SU-DHL-6 (cell line): ENCODE measurements around the gene NXPH3.

ENCODE experiments used
- H2AFZ ChIP-seq: fragments of 200-600 bp; sonication (generic); 2 replicates; pipeline ENCODE4 v1.6.1; 2014; ENCODE audit warnings: low read depth, mild to moderate bottlenecking, moderate library complexity, mixed read lengths, antibody characterized with exemption, low read length; ENCODE audit not compliant: severe bottlenecking
- H3F3A ChIP-seq: fragments of 200-600 bp; shearing (Covaris generic); 2 replicates; pipeline ENCODE4 v1.6.0; 2016; ENCODE audit warnings: antibody characterized with exemption, mild to moderate bottlenecking; ENCODE audit not compliant: insufficient read depth
- H3K27ac ChIP-seq: fragments of 200-600 bp; sonication (generic); 2 replicates; pipeline ENCODE4 v1.5.1; 2016; ENCODE audit warnings: low read depth, mild to moderate bottlenecking, low read length, moderate library complexity, mixed read lengths
- H3K27me3 ChIP-seq: fragments of 200-600 bp; sonication (generic), shearing (Covaris generic); 2 replicates; pipeline ENCODE4 v1.6.0; 2014; ENCODE audit warnings: mild to moderate bottlenecking, low read length
- H3K36me3 ChIP-seq: fragments of 200-600 bp; sonication (generic); 2 replicates; pipeline ENCODE4 v1.6.1; 2014; ENCODE audit warnings: mild to moderate bottlenecking, low read length, mixed read lengths
- H3K4me2 ChIP-seq: fragments of 300-600, 200-600 bp; shearing (Covaris generic), sonication (generic); 2 replicates; pipeline ENCODE4 v1.6.0; 2014; ENCODE audit warnings: low read length, low read depth, mild to moderate bottlenecking; ENCODE audit not compliant: poor library complexity, severe bottlenecking
- H3K4me3 ChIP-seq: fragments of 200-600 bp; sonication (generic); 2 replicates; pipeline ENCODE4 v1.5.1; 2014; ENCODE audit warnings: antibody characterized with exemption, low read length, mild to moderate bottlenecking, mixed read lengths; ENCODE audit not compliant: insufficient read depth, poor library complexity, severe bottlenecking
- H3K79me2 ChIP-seq: fragments of 200-600 bp; sonication (generic); 2 replicates; pipeline ENCODE4 v1.6.1; 2014; ENCODE audit warnings: mild to moderate bottlenecking, low read length, moderate library complexity; ENCODE audit not compliant: insufficient read depth
- H3K9ac ChIP-seq: fragments of 200-600 bp; sonication (generic); 2 replicates; pipeline ENCODE4 v1.7.0; 2014; ENCODE audit warnings: mild to moderate bottlenecking, low read length
- H3K9me2 ChIP-seq: fragments of 200-600 bp; sonication (generic); replicated peaks from 2 replicates; pipeline ENCODE4 v1.6.1; 2014; ENCODE audit warnings: low read length; ENCODE audit not compliant: insufficient read depth
- H3K9me3 ChIP-seq: fragments of 200-600 bp; sonication (generic); 2 replicates; pipeline ENCODE4 v1.6.1; 2014; ENCODE audit warnings: low read length, mixed read lengths; ENCODE audit not compliant: insufficient read depth
- H4K20me1 ChIP-seq: fragments of 200-600 bp; sonication (generic); 2 replicates; pipeline ENCODE4 v1.6.1; 2014; ENCODE audit warnings: low read depth, mild to moderate bottlenecking, antibody characterized with exemption, low read length, moderate library complexity, mixed read lengths
- EZH2phosphoT487 ChIP-seq: fragments of 200-600 bp; sonication (generic), shearing (Covaris generic); conservative IDR thresholded peaks from 2 replicates; pipeline ENCODE4 v1.6.1; 2018; ENCODE audit warnings: mild to moderate bottlenecking, antibody characterized with exemption, low read length, moderate library complexity, mixed read lengths
- TF ChIP-seq, protein P1 (sequence below): fragments of 200-600 bp; sonication (generic); IDR thresholded peaks from one replicate; pipeline ENCODE4 v1.5.1; 2017; ENCODE audit warnings: antibody characterized with exemption, mild to moderate bottlenecking, low read length, moderate library complexity; ENCODE audit not compliant: insufficient read depth, poor library complexity, severe bottlenecking

NXPH3 gene

DNA sequence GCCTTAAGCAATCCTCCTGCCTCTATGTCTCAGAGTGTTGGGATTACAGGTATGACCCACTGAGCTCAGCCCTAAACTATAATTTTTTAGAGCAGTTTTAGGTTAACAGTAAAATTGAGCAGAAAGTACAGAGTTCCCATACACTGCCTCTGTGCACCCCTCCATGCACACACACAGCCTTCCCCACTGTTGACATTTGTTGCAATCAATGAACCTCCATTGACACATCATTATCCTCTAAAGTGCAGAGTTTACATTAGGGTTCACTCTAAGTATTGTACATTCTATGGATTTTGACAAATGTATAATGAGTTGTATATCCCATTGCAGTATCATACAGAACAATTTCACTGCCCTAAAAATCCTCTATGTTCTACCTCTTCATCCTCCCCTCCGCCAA lies 45.6 kb upstream of the NXPH3 start:
- Histone ChIP-seq H3K9me3 (no peaks in the 10 kb centered on the region), H3K27me3 (no peaks in the 10 kb centered on the region), H3K9me2 (no peaks in the 10 kb centered on the region), H3K4me3 (no peak overlapping the region), H3F3A (no peaks in the 10 kb centered on the region), H4K20me1 (no peaks in the 10 kb centered on the region), H3K9ac (no peak overlapping the region), H3K4me2 (no peak overlapping the region), H3K36me3 (no peaks in the 10 kb centered on the region), H3K79me2 (no peaks in the 10 kb centered on the region), H2AFZ (no peak overlapping the region), H3K27ac (no peak overlapping the region)
- TF ChIP-seq, protein P1, sequence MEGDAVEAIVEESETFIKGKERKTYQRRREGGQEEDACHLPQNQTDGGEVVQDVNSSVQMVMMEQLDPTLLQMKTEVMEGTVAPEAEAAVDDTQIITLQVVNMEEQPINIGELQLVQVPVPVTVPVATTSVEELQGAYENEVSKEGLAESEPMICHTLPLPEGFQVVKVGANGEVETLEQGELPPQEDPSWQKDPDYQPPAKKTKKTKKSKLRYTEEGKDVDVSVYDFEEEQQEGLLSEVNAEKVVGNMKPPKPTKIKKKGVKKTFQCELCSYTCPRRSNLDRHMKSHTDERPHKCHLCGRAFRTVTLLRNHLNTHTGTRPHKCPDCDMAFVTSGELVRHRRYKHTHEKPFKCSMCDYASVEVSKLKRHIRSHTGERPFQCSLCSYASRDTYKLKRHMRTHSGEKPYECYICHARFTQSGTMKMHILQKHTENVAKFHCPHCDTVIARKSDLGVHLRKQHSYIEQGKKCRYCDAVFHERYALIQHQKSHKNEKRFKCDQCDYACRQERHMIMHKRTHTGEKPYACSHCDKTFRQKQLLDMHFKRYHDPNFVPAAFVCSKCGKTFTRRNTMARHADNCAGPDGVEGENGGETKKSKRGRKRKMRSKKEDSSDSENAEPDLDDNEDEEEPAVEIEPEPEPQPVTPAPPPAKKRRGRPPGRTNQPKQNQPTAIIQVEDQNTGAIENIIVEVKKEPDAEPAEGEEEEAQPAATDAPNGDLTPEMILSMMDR = no peak
- TF ChIP-seq EZH2phosphoT487 = no peak

DNA sequence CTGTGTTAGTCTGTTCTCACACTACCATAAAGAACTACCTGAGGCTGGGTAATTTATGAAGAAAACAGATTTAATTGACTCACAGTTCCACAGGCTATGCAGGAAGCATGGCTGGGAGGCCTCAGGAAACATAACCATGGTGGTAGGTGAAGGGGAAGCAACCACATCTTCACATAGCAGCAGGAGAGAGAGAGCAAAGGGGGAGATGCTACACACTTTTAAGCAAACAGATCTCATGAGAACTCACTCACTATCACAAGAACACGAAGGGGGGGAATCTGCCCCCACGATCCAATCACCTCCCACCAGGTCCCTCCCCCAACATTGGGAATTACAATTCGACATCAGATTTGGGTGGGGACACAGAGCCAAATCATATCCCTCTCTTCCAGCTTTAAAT lies 31.8 kb upstream of the NXPH3 start:
- Histone ChIP-seq H3K9me3 (no peaks in the 10 kb centered on the region; the same call in 1 of the 2 replicates), H3K27ac (no peak overlapping the region), H4K20me1 (no peaks in the 10 kb centered on the region), H3K4me3 (no peak overlapping the region), H3K9me2 (no peaks in the 10 kb centered on the region), H3K36me3 (no peaks in the 10 kb centered on the region), H3F3A (no peaks in the 10 kb centered on the region), H3K79me2 (no peaks in the 10 kb centered on the region), H3K9ac (no peak overlapping the region), H3K27me3 (no peaks in the 10 kb centered on the region), H3K4me2 (no peak overlapping the region), H2AFZ (no peak overlapping the region)
- TF ChIP-seq, protein P1 = no peak
- no peak for TF ChIP-seq EZH2phosphoT487

DNA sequence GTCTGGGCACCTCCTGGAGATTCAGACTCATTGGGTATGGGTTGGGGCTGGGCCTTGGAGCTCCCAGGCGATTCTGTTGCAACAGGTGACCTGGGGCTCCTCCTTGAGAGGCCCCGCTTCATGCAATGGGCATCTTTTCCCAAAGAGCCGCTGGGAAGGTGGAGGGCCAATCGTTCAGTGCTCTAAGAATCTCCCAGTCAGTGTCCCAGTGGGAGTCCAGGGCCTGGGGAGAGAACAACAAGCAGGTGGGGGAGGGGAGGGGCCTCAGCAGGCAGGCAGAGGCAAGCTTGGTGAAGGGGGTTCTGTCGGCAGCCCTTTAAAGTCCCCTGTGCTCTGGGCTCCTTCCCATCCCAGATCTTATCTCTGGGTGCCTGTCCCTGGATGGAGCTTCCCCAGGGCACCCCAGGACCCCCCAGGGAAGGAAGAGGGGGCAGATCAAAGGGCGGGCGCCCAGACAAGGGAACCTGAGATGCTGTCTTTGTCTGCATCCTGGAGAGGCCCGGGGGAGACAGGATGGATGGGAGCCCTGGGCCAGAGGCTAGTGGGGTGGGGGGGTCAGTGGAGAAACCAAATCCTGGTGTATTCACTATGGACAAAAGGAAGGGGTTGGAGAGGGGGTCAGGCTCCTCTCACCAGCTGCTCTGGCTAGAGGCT lies 30.5 kb upstream of the NXPH3 start:
- H3K9ac ChIP-seq = no peak overlapping the region
- no peaks in the 10 kb centered on the region for H3K9me2 ChIP-seq
- no peaks in the 10 kb centered on the region for H3K79me2 ChIP-seq
- no peaks in the 10 kb centered on the region for H4K20me1 ChIP-seq
- no peak overlapping the region for H3K27ac ChIP-seq
- H3K27me3 ChIP-seq = no peaks in the 10 kb centered on the region
- no peaks in the 10 kb centered on the region for H3K36me3 ChIP-seq
- no peak overlapping the region for H3K4me3 ChIP-seq
- no peaks in the 10 kb centered on the region; the same call in 1 of the 2 replicates for H3K9me3 ChIP-seq
- H2AFZ ChIP-seq = no peak overlapping the region
- TF ChIP-seq EZH2phosphoT487 = no peak
- TF ChIP-seq, protein P1 = no peak
- H3K4me2 ChIP-seq = no peak overlapping the region
- no peaks in the 10 kb centered on the region for H3F3A ChIP-seq
